Activated T-cell treated with anti-CD3 and anti-CD28 coated beads for 48 hours (primary cell): ENCODE results near the gene ATG14.
"Not testable (repeated sequence)": the region's sequence is repeated elsewhere in the genome, so short reads cannot be mapped to it uniquely, and the experiment has no call there.

Experiments used
- DNase-seq: peaks from one replicate; pipeline ENCODE4 v3.0.0-alpha.2; 2020; ENCODE audit warnings: low read depth

Gene ATG14

DNA sequence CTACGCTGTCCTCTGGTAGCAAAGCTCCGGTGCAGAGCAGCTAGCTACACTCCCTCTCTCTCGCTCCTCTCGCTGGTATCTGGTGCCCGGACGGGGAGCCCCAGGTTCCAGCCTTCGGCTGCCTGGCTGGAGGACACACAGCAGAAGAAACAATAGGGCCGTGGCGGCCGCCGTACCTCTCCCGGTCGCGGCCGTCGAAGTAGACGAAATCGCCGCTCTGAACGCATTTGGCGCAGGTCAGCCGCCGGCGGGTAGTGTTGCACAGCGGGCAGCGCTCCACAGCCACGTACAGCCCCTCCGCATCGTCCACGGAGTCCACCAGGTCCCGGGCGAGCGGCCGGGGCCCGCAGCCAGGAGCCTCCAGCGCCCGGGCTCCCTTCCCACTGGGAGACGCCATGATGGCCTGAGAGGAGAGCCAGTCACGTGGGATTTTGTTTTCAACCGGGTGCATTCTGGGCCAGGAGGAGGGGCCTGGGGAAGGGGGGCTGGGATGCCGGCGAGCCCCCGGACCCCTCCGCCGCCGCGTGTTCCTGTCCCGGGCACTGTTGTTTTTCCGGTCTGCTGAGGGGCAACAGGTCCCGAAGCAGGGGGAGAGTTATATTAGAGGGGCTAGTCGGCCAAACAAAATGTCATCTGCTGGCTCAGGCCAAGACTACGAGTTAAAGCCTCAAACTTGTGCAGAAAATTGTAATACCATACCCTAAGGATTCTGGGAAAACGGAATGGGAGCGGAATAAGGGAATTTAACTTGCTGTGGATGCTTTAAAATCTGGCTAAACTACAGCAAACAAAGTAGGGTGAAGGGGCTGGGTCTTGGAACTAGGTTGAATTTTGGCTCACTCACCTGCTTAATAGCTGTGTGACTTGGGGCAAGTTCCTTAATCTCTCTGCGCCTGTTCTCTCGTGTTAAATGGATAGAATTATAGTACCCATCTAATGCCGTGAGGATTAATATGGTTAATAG, at the start of gene ATG14:
Gene ATG14 (minus strand): TSS at position 405 of the 964 bp plus-strand sequence. CDS start 8 bp downstream, at position 397.
- DNase-seq = peak; percentile 69

DNA sequence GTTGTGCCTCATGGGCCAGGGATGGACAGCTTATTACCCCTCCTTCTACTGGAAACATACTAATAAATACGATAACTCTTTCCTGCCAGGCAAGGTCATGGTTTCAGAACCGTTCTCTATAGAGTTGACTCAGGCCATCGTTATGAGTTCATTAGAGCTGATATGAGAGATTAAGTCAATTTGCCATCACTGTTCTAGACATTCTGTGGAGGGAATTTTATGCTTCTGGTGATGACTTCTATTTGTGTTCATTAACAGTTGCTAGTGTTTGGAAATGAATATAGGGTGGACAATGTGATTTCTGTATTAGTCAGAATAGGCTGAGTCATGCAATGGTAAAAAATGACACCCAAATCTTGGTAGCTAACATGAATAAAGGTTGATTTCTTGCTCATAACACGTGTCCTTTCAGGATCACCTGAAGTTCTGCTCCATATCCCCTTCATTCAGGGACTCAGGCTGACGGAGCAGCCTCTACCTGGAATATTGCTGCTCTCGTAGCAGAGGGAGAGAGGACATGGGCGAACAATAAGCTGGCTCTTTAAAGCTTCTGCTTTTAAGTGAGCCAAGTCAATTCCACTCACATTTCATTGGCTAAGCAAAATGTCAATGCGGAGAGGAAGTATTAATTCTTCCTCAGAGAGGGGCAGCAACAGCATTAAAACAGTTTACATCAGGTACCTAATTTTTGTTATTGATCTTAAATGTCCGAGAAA, 47.3 kb upstream of the ATG14 start:
- DNase-seq = no peak

GRCh38 chr14:55457496-55457895, 45.9 kb upstream of the ATG14 start:
- DNase-seq = no peak

DNA sequence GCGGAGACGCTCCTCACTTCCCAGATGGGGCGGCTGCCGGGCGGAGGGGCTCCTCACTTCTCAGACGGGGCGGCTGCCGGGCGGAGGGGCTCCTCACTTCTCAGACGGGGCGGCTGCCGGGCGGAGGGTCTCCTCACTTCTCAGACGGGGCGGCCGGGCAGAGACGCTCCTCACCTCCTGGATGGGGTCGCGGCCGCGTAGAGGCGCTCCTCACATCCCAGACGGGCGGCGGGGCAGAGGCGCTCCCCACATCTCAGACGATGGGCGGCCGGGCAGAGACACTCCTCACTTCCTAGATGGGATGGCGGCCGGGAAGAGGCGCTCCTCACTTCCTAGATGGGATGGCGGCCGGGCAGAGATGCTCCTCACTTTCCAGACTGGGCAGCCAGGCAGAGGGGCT, 44.8 kb upstream of the ATG14 start:
- not testable (repeated sequence) for DNase-seq

DNA sequence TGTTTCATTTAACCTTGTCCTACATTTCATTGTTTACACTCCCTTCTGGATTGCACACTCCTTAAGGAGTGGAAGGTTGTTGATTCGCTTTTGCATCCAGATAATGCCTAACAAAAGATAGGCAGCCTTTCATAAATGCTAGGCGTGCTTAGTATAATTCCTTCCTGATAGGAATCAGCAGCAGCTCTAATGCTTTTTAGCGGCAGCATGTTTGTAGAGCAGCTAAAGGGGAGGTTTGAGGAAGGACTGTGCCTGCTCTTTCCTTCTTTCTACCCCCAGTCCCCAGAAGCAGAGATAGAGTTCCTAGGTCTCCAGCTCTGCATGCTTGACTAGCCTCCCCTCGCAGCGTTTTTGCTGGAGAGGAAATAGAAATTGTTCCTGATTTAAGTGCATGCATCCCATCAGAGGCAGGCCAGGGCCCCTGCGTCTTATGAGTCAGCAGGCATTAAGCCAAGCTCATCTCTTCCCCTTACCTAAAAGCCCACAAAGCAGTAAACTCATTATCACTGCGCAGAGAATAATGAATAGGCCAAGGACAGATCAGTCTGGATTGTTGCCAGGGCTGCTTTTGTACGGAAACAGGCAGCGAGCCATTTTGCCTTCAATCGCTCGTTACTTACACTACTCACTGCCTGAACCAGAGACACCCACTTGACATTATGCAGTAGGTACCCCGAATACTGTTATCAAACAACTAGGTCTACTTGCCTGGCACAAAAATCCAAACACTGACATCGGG, 42.8 kb upstream of the ATG14 start:
- DNase-seq = no peak

- no peak for DNase-seq
Observed at GRCh38 chr14:55451950-55452349, 40.3 kb upstream of the ATG14 start.

- no peak for DNase-seq
Observed at GRCh38 chr14:55451398-55451797, 39.8 kb upstream of the ATG14 start.

DNA sequence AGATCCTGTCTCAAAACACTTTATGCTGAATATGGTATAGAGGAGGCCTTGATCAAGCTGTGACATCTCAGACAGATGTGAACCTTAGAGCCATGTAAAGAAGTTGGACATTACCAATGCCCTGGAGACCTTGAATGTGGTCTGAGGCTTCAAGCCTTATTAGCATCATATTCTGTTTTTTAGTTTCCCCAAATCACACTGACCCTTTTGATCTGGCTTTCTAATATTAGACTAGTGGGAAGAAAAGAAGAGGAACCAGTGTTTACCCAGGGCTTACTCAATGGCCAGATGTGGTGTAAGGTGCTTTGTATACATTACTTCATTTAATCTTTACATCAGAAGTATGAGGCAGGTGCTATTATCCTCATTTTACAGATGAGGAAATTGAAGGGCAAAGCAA, 39.4 kb upstream of the ATG14 start:
- no peak for DNase-seq

DNA sequence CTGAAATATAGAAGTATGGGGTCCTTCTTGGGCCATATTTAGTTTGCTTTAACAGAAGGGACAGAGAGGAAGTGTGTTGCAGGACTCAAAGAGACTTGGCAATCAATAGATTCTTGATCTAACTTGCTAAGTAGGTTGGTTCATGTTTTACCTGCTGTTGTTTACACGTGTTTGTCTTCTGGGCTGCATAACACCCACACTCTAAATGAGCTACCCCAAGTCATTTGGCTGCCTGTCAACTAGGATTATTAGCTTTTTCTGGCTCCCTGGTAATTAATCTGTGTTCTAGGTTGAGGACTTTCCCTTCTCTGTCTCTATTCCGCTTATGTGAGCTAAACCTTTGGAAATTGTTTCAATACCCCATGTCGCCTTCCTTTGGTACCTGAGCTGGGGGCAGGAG, 38.9 kb upstream of the ATG14 start:
- no peak for DNase-seq

DNA sequence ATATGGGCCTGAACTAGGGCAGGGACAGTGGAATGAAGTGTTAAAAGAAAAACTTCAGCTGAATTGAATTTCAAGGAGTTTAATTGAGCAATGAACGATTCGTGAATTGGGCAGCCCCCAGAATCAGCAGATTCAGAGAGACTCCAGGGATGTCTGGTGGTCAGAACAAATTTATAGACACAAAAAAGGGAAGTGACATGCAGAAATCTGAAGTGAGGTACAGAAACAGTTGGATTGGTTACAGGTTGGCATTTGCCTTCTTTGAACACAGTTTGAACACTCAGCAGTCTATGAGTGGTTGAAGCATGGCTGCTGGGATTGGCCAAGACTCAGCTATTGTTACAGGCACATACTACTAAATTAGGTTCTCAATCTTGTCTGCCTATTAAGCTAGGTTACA, 38.5 kb upstream of the ATG14 start:
- DNase-seq = no peak

GRCh38 chr14:55449116-55449515, 37.5 kb upstream of the ATG14 start:
- DNase-seq = no peak

GRCh38 chr14:55448141-55448614, 36.5 kb upstream of the ATG14 start:
- DNase-seq = peak; percentile 34

DNA sequence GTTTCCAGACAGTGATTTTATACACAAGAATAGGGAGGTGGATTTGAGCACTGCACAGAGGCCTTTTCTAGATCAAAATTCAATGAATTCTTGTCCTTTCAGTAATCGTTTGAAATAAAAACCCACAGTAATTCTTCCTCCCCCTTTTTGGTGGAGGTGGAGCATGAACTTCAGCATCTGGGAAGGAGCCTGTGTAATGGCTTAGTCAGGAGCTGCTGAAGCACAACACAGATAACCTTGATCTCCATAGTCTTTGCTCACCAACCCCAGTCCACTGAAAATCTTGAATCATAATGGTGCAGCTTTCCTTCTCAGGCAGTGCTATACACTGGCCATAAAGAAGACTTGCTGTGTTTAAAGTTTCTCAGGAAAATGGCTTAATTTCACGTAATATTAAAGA, 35.2 kb upstream of the ATG14 start:
- DNase-seq = no peak

GRCh38 chr14:55446127-55446736, 34.6 kb upstream of the ATG14 start:
- DNase-seq = no peak

- no peak for DNase-seq
Observed at GRCh38 chr14:55441286-55441685, 29.7 kb upstream of the ATG14 start.

- no peak for DNase-seq
Observed at GRCh38 chr14:55440385-55440784, 28.8 kb upstream of the ATG14 start, which contains the start of gene TBPL2. TSS of gene TBPL2 (minus strand) at chr14:55440616. CDS start at chr14:55440449, 167 bp downstream.

DNA sequence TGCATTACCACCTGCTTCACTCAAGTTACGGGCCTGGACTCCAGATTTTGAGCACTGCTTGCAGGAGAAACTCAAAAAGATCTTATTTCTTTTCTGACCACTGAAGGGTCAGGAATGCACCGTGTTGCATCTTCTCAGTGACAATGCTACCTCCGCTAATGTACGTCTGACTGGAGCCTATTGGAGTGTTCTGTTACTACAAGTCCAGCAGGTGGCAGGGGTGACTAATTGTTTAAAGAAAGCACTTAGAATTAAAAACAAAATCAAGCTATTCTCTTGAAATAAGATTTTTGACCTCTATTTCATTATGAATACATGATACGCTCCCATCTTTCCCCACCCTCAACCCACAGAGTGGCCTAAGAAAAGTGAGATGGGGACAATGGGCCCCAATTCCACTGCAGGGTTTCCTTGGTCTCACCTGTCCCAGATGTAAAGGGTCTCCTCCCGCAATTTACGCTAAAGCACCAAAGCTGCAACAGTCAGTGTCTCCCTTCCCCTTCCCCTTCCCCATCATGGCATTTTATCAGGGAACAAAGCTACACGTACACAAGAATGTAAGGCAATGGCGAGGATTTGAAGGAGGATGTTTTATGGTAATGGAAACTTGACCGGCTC, 26.5 kb upstream of the ATG14 start:
- DNase-seq = no peak

DNA sequence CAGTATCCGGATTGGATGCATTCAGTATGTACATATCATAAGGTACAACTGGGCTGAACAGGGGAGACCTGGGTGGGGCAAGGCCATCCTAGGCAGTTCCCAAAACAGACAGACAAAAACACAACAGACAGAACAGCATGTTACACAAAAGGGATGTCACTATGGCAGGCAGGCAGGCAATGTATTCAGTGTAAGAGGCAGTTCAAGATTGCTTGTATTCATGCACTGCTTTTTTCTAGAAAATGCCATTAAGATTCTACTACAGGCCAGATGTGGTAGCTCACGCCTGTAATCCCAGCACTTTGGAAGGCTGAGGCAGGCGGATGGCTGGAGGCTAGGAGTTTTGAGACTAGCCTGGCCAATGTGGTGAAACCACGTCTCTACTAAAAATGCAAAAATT, 25.3 kb upstream of the ATG14 start:
- no peak for DNase-seq

DNA sequence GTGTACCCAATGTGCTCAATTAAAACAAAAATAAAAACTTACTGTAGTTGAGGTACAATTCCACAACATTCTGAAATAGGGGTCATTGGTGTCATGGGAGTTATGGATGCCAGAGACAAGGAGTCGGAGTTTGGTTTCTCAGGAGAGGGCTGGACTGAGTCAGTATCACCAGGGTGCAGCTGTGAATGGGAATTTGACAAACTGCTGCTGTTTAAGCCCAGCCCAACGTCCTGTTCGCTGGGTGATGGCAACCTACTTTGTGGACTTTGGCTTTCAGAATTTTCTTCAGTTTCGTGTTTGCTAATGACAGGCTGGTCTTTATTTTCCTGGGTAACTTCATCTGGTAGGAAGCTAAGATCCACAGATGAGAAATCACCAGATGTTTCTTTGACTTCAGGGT, 24.9 kb upstream of the ATG14 start:
- DNase-seq = no peak

- no peak for DNase-seq
Observed at GRCh38 chr14:55434805-55435174, 23.2 kb upstream of the ATG14 start.
